Measurements from ENCODE around the gene SEMA6A.

- TF ChIP-seq POLR2A (IDR thresholded peaks at IDR 0.05) (no peak), POLR2AphosphoS5 (IDR thresholded peaks at IDR 0.05) (no peak), EP300 (IDR thresholded peaks at IDR 0.05; ENCODE audit: low read depth) (no peak)
- TF ChIP-seq, protein P1, sequence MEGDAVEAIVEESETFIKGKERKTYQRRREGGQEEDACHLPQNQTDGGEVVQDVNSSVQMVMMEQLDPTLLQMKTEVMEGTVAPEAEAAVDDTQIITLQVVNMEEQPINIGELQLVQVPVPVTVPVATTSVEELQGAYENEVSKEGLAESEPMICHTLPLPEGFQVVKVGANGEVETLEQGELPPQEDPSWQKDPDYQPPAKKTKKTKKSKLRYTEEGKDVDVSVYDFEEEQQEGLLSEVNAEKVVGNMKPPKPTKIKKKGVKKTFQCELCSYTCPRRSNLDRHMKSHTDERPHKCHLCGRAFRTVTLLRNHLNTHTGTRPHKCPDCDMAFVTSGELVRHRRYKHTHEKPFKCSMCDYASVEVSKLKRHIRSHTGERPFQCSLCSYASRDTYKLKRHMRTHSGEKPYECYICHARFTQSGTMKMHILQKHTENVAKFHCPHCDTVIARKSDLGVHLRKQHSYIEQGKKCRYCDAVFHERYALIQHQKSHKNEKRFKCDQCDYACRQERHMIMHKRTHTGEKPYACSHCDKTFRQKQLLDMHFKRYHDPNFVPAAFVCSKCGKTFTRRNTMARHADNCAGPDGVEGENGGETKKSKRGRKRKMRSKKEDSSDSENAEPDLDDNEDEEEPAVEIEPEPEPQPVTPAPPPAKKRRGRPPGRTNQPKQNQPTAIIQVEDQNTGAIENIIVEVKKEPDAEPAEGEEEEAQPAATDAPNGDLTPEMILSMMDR (IDR thresholded peaks at IDR 0.05), result no peak
Observed at GRCh38 chr5:116486588-116486987, 88.0 kb downstream of the SEMA6A start.

All from transverse colon (tissue), 4 donors.